GM23248 (cell line): ENCODE data around the gene TMEM106A.

Experiments used
- EZH2 ChIP-seq: fragments of 200-600 bp; sonication (generic); IDR thresholded peaks from 2 replicates; pipeline ENCODE4 v1.6.1; 2018; ENCODE audit warnings: antibody characterized with exemption, mild to moderate bottlenecking; ENCODE audit not compliant: insufficient read depth, poor library complexity, severe bottlenecking
- EZH2phosphoT487 ChIP-seq: fragments of 200-600 bp; sonication (generic); IDR thresholded peaks from 2 replicates; pipeline ENCODE4 v1.6.1; 2018; ENCODE audit warnings: antibody characterized with exemption, moderate library complexity, mild to moderate bottlenecking, low read depth; ENCODE audit not compliant: insufficient read depth

DNA sequence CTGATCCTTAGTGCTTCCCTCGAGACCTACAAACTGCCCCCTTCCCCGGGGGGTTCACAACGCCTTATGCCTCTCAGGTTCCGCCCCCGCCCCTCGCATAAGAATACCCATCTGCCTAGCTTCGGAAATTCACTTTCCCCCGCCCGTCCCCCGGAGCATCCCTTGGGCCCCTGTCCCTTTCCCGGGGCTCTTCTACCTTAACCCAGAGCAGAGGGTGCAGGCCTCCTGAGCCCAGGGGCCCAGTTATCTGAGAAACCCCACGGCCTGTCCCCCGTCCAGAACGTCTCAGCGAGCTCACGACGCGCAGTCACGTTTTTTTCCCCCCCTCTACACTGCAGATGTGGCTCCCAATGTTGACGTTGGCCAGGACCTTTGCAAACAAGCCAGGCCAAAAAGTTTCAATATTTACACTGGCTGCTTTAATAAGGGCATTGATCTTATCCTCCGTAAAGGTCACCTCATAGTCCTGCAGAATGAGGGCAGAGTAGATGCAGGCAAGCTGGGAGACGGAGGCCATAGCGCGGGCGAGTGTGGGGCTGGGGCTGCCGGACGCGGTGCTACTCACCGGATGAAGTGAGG is 42.0 kb upstream of the TMEM106A start:
- no peak for TF ChIP-seq EZH2
- no peak for TF ChIP-seq EZH2phosphoT487
